ENCODE data around the gene MBD3.
"Not testable (repeated sequence)": the region's sequence is repeated elsewhere in the genome, so short reads cannot be mapped to it uniquely, and the experiment has no call there.

- not testable (repeated sequence) for TF ChIP-seq POLR2A, CTCF (IDR thresholded peaks at IDR 0.05)
Observed at GRCh38 chr19:1535699-1536098, 57.0 kb downstream of the MBD3 start.
